Glomerular endothelial cell (primary cell): Measurements from ENCODE around the gene TMEM218. TPM values are rescaled to one million over a fixed set of nuclear protein-coding genes. Genes with fewer than 3 reads are reported as not detected.

Experiments
- DNase-seq: peaks from one replicate; pipeline ENCODE4 v3.0.0-alpha.2; 2011; ENCODE audit warnings: low read depth, low spot score; ENCODE audit errors: extremely low read depth
- total RNA-seq: library from RNA; depleted of rRNA; stranded (reverse); fragments of >200 nt; gene quantifications from 2 replicates; pipeline ENCODE4 v1.2.3, GENCODE V29; 2015

The TMEM218 gene
- total RNA-seq, 1 donor from 2014 or later, result 22.5 TPM

DNA sequence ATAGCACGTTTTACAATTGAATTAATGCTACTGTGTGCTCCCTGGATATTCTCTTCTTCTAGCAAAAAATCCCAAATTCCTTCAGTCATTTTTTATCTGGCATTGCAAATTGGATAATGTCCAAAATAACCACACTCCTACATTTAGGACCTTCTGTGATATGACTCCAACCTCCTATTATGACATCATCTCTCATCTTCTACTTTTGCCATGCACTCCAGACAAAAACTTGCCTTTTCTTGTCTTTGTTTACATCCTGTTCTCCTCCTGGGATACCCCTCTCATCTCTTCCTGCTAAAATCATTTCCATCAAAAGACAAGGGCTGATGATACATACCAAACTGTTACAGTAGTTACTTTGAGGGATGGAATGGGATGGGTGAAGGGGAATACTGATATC is 20.6 kb upstream of the TMEM218 start:
- DNase-seq, result no peak

DNA sequence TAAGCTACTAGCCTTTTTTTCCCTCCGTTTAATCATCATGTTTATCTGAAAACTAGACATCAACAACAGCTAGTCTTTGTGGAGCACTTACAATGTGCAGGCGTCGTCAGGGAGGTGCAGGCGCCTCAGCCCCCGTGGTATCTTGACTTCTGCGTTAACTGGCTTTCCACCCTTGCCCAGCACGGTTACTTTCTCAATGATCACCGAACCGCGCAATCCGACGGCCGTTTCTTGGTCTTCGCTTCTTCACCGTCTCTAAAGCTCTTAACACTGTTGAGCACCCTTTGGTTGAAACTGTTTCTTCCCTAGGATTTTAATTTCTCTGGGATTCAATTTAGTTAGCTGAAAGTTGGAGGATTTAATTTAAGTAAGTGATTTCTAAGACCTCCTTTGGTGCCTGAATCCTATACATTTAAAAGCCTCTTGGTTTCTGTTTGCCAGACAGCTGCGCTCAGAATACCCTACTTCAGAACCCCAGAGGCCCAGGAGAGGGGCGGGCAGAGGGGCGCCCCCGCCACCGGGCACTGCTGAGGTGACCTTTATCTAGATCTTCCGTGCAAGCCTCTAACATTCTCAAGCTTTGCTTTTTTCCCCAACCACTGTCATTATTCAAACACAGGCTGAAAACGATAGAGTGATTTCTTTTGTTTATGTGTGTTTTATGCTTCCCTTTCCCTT is 18.0 kb upstream of the TMEM218 start:
- DNase-seq, result no peak

- DNase-seq, result no peak
These were observed 17.0 kb upstream of the TMEM218 start for GRCh38 chr11:125128450-125128849.

GRCh38 chr11:125124618-125124992 is 13.2 kb upstream of the TMEM218 start:
- DNase-seq, result no peak

- DNase-seq, result no peak
These were observed 12.7 kb upstream of the TMEM218 start for GRCh38 chr11:125123947-125124617.

DNA sequence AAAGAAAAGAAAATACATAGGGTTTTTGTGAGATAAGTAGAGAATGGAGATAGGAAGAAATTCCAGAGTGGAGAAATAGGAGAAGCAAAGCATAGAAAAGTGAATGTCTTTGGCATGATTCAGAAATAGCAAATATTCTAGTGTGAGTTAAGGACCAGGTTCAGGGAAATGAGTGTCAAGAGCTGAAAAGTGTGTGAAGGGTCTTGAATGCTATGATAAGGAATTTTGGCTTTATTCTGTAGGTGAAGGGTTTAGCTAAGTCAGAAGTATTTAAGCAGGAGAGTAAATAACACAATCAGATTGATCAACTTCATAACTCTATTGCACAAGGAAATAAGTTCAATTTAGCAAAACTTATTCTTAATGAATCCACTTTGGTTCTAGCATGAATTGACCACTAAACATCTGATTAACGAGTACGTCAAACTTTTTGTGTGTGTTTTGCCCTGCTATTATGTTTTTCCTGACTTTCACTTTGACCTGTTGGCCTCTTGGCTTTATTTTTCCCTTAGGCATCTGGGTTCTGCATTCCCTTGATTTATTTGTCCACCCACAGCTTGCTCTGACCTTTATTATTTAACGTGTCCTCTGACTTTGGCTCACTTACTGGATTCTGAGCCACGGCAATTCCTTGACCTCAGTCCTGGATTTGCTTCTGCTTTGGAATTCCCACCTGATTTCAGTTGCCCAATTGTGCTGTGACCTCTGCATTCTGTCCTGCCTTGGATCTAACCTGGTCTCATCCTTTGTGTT is 11.9 kb upstream of the TMEM218 start:
- DNase-seq, result no peak

DNA sequence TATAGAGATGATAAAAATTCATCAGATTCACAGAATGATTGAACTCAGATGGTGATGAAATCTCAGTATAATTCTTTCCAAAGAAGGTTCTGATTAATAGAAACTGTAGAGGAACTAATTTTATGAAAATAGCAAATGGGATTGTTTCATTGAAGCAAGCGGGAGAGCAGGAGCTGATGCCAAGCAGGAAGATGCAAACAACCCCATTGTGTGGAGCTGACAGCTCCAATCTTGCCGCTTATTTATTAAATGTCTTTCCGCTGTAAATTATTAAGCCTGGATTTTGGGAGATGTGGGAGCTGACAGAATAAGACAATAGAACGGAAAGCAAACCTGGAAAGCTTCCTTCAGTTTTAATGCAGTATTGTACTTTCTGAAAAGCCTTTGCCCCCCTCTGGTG is 6.0 kb upstream of the TMEM218 start:
- no peak for DNase-seq

DNA sequence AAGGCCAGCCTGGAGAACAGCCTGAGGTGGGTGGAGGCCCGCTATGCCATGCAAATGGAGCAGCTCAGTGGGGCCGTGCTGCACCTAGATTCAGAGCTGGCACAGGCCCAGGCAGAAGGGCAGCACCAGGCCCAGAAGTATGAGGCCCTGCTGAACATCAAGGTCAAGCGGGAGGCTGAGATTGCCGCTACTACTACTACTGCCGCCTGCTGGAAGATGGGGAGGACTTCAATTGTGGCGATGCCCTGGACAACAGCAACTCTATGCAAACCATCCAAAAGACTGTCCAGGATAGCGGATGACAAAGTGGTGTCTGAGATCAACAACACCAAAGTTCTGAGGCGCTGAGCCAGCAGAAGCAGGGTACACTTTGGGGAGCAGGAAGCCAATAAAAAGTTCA is 3.1 kb upstream of the TMEM218 start:
- DNase-seq, result no peak

DNA sequence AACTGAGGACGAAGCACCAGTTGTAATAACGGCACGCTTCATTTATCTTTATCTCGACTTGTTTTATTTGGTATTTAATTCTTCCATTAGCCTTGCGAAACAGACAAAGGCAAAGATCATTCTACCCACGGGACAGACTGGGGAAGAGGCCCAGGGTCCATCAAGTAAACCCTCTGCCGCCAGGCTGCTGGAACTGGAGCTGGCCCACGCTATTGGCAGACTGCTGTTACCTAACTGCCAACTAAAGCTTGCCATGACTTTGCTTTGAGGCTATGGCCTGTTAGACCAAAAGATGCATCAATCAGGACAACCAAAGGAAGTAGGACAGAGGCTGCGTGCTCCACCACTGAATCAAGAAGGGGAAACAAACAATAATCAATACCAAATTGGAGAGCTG is 780 bp upstream of the TMEM218 start:
- no peak for DNase-seq

DNA sequence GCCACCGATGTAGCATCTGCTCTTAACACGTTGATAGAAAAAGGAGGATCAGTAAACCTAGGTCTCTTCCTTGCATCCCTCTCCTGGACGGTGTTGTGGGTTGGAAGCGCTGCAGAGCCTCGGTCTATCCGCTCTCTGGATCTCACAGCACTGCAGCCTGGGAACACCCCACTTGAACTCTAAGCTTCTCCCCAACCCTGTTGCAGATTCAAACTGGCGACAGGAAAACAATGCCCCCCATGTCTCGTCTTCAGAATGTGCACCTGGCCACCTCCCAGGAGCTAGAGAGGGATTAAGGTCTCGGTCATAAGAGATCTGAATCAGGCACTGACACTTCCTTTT is 454 bp downstream of the TMEM218 start:
- DNase-seq, result no peak

DNA sequence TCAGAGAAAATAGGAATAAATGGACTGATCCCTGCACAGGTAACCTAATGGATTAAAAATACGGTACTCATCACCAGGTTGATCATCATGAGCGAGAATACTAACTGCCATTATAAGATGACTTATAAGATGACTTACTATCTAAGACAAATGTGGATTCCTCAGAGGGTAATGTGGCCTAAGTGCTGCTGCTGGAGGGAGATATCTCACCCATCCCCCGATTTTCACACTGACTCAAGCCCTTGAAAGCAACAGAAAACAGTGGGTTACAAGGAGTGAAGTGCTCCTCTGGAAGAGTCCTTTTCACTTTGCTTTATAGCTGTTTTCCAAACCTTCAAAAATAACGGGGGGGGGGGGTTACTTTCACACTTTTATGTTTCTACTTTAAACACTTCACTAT is 920 bp downstream of the TMEM218 start:
- no peak for DNase-seq

GRCh38 chr11:125108469-125108868 is 3.0 kb downstream of the TMEM218 start:
- DNase-seq, result no peak

DNA sequence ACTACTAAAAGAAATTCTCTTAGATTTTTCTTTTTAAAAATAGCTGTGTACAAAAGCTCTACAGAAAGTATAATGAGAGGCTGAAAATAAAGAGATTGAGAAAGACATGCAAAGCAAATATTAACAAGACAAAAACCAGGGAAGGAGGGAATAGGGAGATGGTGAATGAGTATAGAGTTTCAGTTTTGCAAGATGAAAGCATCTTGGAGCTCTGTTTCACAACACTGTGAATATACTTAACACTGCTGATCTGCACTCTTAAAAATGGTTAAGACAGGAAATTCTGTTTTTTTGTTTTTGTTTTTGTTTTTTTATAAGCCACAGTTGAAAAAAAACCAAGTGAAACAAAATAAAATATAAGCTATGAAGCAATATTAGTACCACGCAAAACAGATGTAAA is 5.5 kb downstream of the TMEM218 start:
- no peak for DNase-seq

DNA sequence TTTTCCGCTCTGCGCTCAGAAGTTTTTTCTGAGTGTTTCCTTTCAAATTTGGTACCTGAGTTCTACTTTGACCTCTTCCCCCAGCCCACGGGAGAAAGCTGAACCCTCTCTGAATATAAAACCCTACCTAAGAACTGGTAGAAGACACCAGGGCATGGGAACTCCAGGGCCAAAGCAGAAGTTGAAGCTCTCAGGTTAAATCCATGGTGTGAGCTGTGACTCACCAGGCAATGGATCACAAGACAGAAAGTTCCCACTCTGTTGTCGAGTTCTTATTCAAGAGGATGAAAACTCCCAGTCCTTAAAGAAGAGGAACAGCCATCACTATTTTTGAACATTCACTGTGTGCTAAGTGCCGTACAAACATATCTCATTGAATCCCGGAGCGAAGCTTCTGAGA is 8.9 kb downstream of the TMEM218 start:
- no peak for DNase-seq

- no peak for DNase-seq
These were observed 9.4 kb downstream of the TMEM218 start for GRCh38 chr11:125102025-125102424.

GRCh38 chr11:125101596-125101995 is 9.8 kb downstream of the TMEM218 start:
- no peak for DNase-seq

DNA sequence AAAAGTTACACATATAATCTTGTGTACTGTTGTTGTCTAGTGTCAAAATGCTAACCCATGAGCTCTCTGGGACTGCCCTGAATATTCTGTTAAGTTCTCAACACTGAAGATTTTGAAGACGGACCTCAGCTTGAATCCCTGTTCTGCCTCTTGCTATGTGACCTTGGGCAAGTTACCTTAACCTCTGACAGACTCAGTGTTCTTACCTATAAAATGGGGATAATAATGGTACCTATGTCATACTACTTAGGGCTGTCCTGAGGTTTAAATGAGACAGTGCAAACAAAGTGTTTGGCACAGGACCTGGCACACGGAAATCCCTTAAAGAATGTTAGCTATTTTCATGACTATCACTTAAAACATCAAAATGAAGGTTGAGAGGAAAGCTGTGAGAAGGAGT is 11.3 kb downstream of the TMEM218 start:
- no peak for DNase-seq

GRCh38 chr11:125094731-125095130 is 16.7 kb downstream of the TMEM218 start:
- no peak for DNase-seq

- no peak for DNase-seq
These were observed 17.9 kb downstream of the TMEM218 start for GRCh38 chr11:125093502-125093901.

GRCh38 chr11:125092669-125093068 is 18.8 kb downstream of the TMEM218 start:
- no peak for DNase-seq

GRCh38 chr11:125091877-125092664 is 19.4 kb downstream of the TMEM218 start:
- no peak for DNase-seq
